Stimulated activated CD8-positive, alpha-beta memory T cell treated with anti-CD3 and anti-CD28 coated beads, Interleukin-12 subunit alpha, Interleukin-12 subunit beta, amount 100 ng/mL, for 24 hours (primary cell): ENCODE measurements around the gene SETD3.
"Not testable (repeated sequence)": the region's sequence is repeated elsewhere in the genome, so short reads cannot be mapped to it uniquely, and the experiment has no call there.

Experiments used
- DNase-seq: peaks from one replicate; pipeline ENCODE4 v3.0.0-alpha.2; 2020; ENCODE audit errors: extremely low read depth

Gene SETD3

DNA sequence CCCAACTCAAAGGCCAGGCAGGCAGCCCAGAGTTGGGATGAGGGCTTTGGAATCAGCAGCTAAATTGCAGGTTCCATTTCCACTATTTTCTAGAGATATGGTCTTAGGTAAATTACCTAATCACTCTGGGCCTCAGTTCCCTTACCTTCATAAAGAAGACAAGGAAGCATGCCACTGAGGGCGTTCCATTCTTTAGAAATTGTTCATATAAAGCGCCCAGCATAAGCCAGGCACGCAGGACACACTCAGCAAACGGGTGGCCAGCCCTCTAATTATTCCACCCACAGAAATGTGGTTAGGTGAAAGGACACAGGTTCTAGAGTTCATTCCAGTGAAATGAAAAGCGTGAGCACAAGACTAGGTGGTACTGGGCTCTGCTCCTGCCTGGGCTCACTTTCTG lies 120.8 kb downstream of the SETD3 start:
- DNase-seq, result no peak

DNA sequence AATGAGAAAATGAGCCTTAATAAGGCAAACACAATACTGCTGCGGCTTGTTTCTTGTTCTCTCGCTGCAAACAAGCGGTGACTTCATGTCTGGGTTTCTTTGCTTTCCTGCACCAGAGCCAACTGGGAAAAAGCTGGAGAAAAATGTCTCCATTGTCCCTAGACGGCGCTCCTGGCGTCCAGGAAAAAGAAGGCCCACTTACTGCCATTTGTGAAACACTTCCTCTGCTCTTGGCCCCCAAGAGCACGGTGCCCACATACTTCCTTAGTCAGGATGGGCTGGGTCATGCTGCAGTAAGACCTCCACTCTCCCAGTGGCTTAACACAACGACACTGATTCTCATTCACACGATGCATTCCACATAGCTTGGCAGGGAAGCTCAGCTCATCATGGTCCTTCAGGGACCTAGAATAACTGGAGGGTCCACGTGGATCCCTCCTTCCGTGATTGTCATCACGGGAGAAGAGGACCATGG lies 122.7 kb downstream of the SETD3 start:
- DNase-seq, result no peak

DNA sequence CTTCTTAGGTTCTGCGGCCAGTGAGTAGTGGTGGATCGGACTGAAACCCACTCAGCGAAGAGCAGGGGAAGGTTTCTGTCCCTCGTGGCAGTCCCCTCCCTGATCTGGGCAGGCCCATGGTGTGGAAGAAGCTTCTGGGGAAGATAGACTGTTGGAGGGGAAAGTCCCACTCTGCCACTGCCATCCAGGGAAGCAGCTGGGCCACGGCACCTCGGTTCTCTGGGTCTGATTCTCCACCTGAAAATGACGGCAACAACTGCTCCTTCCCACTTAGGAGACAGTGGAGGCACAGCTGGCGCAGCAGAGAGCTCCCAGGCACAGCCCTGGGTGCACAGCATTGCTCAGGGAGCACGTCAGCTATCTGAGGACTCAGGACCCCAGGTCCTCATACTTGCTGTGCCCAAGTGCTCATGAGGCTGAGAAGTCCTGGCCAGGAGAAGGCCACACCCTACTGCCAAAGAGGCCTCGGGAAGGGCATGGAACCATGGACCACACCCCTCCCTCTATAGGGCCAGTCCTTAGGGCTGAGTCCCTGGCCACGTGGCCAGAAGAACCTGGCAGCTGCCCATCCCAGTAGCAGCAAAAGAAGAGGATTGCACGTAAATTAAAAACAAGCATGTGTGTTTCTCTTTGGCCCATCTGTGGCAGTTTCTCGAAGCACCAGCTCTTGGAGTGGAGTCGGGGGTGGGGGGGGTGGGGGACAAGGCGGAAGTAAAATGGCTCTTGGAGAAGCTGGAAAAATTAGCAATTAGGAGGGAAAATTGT lies 123.3 kb downstream of the SETD3 start:
- no peak for DNase-seq

DNA sequence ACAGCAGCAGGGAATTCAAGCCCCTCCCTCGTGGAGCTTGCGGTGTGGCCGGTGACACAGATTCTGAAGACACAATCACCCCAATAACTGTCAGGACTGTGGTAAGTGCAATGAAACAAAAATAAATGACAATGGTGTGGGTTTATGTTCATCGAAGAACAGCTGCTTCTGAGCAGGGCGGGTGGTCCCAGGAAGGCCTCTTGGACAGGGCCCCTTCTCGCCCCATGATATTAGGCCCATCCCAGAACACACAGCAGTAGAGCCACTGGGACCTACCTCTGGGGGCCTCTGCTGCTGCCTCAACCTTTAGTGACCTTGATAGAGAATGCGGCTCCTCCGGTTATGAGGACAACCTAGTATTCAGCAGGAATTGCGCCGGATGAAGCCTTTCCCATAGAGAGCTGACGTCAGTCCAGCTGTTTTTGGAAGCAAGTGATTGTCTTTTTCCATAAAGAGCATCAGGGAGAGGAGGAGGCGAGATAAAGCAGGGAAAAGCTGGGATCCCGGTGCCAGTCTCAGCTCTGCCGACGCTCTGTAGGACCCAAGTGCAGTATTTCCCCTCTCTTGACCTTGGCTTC lies 124.5 kb downstream of the SETD3 start:
- no peak for DNase-seq

DNA sequence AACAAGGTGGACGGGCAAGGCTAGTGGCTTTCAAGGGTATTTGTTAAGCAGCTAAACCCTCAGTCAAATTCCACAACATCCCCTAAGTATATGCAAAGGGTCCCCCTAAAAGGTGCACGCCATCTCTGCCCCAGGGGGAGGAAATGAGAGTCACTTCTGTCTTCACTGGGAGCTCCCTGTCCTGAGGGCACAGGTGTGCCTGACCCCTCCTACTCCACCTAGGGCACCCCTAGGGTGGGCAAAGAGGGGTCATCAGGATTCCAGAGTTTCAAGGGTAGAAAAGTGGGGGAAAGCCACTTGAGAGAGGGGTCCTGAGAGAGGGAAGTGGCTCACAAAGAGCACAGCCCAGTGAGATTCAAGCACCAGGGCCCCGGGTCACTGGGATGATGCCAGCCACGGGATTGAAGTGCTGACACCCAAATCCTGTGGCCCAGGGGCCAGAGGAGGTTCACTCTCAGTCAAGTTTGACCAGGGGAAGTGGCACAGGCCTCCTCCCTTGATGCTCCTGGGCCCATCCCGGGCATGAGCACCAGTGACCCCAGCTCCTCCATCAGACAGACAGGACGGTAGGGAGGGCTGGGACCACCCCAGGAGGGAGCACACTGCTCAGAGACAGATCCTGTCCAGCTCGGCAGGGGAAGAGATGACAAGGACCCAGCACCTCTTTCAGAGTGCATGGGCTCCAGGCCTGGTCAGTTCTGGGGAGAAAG lies 126.3 kb downstream of the SETD3 start:
- no peak for DNase-seq

DNA sequence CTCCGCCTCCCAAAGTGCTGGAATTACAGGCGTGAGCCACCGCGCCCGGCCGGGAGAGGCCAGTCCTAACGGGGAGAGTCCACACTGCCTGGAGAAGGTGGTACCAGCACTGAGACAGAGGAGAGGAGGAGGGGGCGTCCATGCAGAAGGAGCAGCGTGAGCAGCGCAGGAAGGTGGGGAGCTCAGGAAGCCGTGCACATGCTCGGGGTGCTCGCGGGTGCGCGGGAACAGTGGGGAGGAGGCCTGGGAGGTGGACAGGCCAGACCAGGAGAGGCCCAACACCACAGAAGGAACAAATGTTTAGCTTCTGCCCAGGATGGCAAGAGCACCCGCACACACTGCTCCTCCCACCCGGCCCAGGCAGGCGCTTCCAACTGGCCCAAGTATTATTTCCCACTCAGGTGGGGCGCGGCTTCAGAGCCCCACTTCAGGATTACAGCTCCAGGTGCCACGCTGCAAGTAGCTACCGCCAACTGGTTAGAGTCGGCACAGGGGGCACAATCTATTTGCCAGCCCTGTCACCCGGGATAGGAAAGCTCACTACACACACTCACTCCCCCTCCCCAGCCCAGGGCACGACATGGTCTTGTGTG lies 127.9 kb downstream of the SETD3 start:
- DNase-seq, result no peak

DNA sequence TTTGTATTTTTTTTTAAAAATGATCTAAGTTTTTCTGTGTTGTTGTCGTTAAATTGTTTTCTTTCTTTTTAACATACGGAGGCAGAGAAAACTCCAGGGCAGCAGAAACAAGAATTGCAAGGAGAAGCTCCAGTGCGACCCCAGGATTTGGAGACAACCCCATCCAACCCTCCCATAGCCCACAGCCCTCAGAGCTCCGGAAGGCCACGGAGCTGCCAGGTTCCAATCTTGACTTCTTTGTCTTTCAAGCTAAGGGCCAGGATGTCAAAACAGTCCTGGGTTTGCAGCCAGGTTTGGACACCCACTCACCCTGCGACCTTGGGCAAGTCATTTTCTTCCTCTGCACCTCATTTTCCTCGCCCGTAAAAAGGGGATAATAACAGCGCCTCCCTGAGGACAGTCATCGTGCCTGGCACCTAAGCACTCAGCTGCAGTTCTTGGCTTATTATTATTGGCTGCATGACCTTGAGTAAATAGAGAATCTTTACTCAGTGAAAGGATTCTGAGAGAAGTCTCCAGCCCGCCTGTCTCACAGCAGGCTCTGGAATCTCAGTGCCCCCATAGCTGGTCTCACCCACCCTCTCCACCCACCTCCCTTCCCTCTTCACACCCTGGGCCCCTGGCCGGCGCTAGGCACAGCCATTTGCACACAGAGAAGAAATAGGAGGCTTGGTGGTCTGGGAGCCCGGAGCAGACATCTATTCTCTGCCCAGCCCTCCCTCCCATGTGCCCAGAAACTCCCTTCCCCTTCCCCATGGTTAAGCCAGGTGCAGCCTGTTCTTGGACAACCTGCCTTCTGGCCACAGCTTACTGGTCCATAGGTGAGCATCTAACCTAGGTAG lies 129.3 kb downstream of the SETD3 start:
- DNase-seq, result no peak

DNA sequence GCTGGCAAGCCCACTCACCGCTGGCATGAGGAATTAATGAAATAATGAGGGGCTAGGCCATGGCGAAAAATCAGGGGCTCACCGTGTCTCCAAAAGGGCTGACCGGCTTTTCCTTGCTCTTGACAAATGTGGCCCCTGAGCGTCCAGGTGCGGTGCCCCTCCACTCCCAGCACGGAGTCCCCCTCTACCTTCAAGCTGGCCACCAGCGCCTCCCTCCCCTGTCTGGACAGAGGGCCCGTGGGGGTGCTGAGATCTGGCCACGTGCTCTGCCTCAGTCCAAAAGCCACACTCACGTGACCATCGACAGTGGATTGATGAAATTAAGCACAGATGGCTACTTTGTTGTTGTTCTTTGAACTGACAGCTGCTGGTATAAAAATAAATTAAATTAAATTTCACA lies 129.9 kb downstream of the SETD3 start:
- DNase-seq, result no peak

DNA sequence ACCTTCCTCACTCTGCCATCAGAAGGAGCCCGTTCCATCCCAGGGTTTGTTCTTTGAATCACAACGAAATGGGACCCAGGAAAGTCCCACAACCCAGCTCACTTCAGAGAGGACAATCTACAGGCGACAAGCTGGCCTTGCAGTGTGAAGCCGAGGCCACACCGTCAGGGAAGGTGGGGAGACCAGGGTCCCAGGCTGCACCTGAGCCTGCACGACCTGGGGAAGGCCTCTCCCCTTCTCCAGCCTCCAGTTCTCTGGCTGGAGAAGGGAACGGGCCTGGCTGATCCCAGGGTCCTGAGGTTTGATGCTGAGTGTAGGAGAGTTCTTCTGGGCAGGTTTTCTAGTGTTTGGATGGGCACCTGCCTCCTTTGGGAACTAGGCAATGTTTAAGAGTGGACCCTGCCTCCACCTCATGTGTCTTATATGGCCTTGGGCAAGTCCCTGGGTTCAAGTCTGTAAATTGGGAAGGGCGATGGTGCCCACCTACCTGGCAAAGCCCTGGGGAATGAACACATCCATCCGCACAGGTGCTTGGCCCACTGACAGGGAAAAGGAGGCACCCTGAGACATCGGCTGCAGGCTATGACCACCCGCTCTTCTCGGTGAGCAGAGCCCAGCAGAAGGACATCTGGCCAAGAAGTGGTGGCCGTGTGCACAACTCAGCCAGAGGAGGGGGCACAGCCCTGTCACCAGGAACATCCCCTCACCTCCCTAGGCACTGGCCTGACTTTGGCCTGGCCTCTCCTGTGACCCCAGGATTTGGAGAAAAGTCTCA lies 130.8 kb downstream of the SETD3 start:
- DNase-seq, result no peak

DNA sequence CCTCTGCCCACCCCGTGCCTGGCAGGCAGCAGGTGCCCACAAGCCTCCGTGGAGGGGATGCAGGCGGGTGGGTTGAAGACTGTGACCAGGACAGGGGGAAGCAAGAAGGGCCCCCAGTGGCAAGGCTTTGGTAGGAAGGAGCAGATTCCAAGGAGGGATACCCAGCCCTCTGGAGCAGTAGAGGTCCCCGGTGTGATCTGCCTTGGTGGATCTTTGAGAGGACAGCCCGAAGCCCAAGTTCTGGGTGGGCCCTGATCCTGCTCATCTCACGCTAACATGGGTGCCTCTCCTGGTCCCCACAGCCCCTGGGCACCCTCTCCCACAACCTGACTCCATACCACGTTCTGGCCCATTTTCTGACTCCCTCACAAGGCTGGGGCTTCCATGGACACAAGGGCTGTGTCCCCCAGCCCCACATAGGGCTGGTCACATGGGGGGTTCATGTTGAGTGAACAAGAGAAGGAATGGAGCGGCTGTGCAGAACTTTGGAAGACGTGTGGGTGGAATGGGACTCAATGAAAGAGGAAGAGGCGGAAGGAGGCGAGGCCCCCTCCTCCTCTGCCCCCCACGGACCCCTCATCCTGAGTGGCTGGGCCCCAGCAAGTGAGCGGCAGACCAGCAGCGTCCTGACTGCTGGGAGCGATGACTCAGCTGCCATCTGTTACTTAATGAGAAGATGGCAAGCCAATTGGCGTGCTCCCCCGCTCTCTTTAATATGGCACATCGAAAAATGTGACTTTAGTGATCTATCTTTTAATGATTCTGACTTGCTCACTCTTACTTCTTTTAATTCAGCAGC lies 131.6 kb downstream of the SETD3 start:
- no peak for DNase-seq

DNA sequence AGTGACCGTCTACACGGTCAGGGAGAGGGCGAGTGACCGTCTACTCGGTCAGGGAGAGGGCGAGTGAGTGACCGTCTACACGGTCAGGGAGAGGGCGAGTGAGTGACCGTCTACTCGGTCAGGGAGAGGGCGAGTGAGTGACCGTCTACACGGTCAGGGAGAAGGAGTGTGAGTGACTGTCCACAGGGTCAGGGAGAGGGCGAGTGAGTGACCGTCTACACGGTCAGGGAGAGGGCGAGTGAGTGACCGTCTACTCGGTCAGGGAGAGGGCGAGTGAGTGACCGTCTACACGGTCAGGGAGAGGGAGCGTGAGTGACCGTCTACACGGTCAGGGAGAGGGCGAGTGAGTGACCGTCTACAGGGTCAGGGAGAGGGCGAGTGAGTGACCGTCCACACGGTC lies 132.4 kb downstream of the SETD3 start:
- DNase-seq, result not testable (repeated sequence)
